ENCODE results near the gene RMRP.

DNA sequence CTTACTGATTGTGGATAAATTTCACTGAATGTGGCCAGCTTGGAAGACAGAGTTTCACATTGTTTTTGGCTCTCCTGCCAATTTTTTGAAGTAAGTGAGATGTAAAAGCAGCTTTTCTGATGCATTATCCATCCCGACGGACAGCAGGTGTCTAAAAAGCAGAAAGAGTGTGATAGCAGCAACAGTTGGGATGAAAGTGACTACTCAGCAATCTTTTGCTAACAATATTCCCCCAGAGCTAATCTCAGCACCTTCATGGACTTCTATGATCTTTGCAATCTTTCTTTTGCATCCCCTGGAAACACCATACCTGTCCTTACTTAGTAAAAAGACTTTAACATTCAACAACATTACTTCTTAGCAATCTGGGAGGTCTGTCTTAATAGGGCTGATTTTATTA, 45.0 kb downstream of the RMRP start:
- TF ChIP-seq EZH2 (IDR thresholded peaks at IDR 0.05; ENCODE audit: insufficient read depth, poor library complexity, severe bottlenecking) = no peak
- no peak for TF ChIP-seq EZH2phosphoT487 (IDR thresholded peaks at IDR 0.05; ENCODE audit: insufficient read depth, low read depth)

All from GM23248 (cell line).